Activated CD8-positive, alpha-beta memory T cell treated with anti-CD3 and anti-CD28 coated beads for 1 hour (primary cell): ENCODE data around the gene CHMP3.

Source experiments
- DNase-seq, 2 donors: peaks; one replicate each; pipeline ENCODE4 v3.0.0-alpha.2; 2020; ENCODE audit warnings: low read depth in 1 of 2; ENCODE audit errors: extremely low read depth in 1 of 2

CHMP3 gene

DNA sequence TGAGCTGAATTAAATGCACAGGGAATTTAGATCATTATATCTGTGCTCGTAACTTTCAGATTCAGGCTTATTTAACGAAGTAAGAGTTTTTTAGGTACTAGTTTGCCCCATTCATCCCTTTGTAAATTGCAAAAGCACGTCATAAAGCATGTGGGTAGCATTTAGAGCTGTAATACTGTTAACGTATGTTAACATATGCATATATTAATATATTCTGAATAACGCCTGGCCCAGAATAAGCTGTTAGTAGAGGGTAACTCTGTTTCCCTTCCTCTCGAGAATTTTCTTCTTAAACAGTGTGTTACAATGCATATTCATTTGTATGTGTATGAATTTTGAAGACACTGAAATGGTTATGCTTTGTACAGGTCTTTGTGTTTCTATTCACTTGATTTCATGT lies 91.6 kb downstream of the CHMP3 start:
- no peak for DNase-seq

DNA sequence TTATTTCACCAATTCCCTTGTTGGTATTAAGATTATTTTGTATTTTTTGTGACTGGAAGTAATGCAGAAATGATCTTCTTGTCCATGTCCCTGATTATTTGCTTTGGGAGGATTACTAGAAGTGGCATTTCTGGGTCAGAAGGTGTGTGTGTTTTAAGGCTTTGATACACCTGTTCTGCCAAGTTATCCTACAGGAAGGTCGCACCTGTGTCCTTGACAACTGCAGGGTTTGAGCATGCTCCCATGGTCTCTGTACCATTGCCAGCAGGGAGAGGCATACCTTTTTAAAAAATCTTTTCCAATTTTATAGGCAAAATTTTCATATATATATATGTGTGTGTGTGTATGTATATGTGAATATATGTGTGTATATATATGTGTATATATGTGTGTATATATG lies 92.4 kb downstream of the CHMP3 start:
- no peak for DNase-seq

DNA sequence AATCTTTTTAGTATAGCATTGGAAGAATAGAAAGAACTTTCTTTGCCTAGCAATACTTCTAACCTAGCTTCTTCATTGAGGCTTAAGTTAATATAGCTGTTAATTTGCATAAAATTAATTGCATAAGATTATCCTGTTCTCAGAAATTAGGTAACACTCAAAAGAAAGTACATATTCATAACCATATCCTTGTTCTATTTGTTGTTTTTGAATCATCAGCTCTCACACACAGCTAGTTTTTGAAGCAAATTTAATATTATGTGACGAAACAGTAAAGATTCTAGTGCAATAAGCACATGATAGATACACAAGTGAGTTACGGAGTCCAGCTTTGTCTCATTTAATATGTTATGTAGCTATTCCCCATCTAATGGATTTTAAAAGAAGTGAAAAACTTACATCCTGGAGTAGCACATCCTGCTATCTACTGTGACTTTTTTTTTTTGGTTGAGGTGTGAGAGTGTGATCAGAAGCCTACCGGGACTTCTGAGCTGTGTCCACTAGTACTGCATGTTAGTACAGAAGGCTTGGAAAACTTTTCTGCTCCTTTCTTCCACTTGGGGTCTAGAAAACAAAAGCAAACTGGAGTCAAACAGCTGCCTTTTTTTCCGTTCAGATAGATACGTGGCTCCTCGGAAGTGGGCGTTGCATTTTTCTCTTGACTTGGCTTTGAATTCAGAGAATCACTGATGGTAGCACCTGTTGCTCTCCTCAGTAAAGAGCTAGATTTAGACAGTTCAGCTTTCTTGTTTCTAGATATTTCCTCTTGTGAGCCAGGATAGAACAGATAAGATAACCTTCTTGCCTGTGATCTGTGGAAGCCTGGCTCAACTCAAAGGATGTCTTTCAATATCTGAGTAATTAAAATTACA lies 94.8 kb downstream of the CHMP3 start:
- no peak for DNase-seq

DNA sequence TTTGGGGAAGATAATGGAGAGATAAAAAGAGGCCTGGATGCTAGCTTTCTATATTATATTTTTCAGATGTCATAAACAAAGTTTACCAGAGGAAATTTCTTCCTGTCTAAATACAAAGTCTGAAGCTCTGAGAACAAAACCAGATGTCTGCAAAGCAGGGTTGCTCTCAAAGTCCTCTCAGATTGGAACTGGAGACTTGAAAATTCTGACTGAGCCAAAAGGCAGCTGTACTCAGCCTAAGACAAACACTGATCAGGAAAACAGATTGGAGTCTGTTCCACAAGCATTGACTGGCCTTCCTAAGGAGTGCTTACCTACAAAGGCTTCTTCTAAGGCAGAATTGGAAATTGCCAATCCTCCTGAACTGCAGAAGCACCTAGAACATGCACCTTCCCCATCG lies 96.9 kb downstream of the CHMP3 start:
- DNase-seq, result no peak

DNA sequence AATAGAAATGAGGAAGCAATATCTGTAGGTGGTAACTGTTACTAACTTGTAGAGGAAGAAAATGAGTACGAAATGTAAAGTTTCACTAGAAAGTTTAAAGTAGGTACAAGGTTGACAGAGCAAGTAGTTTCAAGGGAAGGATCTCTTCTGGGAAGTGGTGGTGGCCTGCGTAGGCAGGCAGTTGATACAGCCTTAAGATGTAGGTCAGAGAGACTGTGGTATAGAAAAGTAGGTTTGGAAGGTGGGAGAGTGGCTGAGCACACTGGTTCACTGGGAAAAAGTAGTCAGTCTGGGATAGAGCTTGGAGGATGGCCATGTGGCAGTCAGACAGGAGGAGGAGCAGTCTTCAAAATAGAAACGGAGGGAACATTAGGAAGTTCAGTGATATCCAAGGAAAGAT lies 98.6 kb downstream of the CHMP3 start:
- no peak for DNase-seq

DNA sequence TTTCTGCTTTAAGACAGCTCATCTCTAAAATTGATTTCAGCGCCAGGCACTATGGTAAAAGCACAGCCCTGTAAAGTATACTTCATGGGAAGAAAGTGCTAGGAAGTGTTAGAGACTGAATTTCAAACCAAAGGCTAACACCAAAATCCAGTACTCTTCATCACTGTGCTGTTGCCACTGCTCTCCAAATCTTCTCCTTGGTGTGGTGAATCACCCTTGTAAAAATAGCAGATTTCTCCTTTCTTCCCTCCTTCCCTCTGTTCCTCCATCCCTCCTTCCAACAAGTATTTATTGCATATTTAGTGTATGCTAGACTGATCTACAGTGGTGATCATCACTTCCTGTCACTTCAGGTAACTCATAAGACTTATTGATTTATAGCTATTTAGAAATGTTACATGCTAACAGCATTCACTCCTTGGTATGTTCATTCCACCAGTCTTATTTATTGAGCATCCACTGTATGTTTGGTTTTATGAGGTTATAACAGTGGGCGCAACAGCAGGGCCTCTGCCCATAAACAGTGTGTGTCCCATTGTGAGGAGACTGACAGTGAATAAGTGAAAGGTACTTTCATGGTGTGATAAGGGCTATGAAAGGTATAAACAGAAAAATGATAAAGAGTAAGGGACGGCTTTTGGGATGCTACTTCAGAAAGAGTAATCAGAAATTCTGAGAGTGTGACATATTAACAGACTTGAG lies 102.0 kb downstream of the CHMP3 start:
- no peak for DNase-seq

DNA sequence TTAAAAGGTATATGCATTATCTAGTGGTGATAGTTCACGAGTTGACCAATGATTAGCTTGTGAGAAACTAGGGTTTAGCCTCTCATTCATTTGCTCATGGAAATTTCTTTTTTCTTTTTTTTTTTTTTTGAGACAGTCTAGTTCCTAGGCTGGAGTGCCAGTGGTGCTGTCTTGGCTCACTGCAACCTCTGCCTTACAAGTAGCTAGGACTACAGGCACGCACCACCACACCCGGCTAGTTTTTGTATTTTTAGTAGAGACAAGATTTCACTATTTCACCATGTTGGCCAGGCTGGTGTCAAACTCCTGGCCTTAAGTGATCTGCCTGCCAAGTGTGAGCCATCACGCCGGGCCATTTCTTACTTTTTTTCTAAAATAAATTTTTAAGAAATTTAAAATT lies 108.1 kb downstream of the CHMP3 start:
- no peak for DNase-seq

DNA sequence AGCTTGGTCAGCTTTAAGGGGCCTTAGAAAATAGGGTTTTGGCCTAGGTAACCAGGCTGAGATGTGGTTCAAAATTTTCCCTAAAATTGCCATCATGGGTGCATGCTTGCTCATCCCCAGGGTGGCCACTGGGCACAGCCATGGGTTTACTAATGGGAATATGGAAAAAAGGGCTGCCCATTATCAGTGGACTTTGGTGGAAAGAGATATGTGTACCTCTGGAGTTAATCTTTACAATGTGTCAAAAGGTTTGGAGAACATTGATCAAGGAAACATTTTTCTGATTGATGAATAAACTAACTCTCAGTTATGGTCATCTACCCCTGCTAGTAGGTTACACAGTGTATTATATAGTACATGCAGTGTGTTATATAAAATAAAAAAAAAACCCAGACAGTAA lies 109.0 kb downstream of the CHMP3 start:
- no peak for DNase-seq

DNA sequence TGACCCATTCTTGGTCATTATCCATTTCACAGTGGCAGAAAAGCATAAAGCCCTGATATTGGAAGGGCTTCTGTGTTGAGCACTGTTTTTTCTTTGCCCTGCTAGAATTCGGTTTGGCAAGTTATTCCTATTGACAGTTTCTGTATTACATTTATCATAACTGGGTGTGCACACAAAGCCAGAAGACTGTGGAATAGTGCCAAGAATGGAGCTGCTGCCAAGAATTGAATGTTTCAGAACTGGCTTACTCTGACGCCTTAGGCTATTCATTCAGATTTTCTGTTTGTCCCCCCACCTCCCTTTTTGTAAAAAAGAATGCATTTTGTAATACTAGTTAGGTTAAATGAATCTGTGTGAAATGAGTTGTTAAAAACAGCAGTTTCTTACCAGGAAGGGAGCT lies 109.4 kb downstream of the CHMP3 start:
- DNase-seq, result no peak
